ENCODE results near the gene INTS12.
A peak's percentile ranks its signal among the peaks of the same experiment; 100 is the strongest.

Gene INTS12

GRCh38 chr4:105686571-105686970 is 21.9 kb downstream of the INTS12 start:
- H3K36me3 ChIP-seq (ENCODE audit: low read depth): peaks cover 88% of the 10 kb centered on the region
- ATAC-seq (ENCODE audit: low read depth): no peak

GRCh38 chr4:105683038-105683437 is 25.5 kb downstream of the INTS12 start:
- Histone ChIP-seq H3K27me3 (ENCODE audit: insufficient read depth, poor library complexity, severe bottlenecking) (no peaks in the 10 kb centered on the region), H3K4me1 (ENCODE audit: insufficient read depth, poor library complexity, severe bottlenecking) (peaks cover 12% of the 10 kb centered on the region), H3K36me3 (ENCODE audit: low read depth) (peaks cover 60% of the 10 kb centered on the region), H3K4me3 (ENCODE audit: severe bottlenecking) (no peak overlapping the region), H3K27ac (ENCODE audit: poor library complexity, severe bottlenecking) (no peak overlapping the region), H3K9me3 (ENCODE audit: severe bottlenecking) (no peaks in the 10 kb centered on the region)
- no peak for TF ChIP-seq CTCF (IDR thresholded peaks at IDR 0.05; ENCODE audit: poor library complexity, severe bottlenecking)
- no peak; the same call in 2 of the 3 replicates for ATAC-seq (ENCODE audit: low read depth)
- DNase-seq (ENCODE audit: low spot score): no peak

More at GRCh38 chr4:105686571-105686970, 21.9 kb downstream of the INTS12 start:
- Histone ChIP-seq H3K27me3 (ENCODE audit: insufficient read depth, poor library complexity, severe bottlenecking) (no peaks in the 10 kb centered on the region), H3K27ac (ENCODE audit: poor library complexity, severe bottlenecking) (no peak overlapping the region), H3K9me3 (ENCODE audit: severe bottlenecking) (no peaks in the 10 kb centered on the region), H3K4me3 (ENCODE audit: severe bottlenecking) (no peak overlapping the region), H3K4me1 (ENCODE audit: insufficient read depth, poor library complexity, severe bottlenecking) (peaks cover 10% of the 10 kb centered on the region)
- DNase-seq (ENCODE audit: low spot score): no peak
- TF ChIP-seq CTCF (IDR thresholded peaks at IDR 0.05; ENCODE audit: poor library complexity, severe bottlenecking): no peak

- H3K4me3 ChIP-seq (ENCODE audit: severe bottlenecking): no peak overlapping the region
- DNase-seq (ENCODE audit: low spot score): no peak
- H3K27me3 ChIP-seq (ENCODE audit: insufficient read depth, poor library complexity, severe bottlenecking): no peaks in the 10 kb centered on the region
- H3K9me3 ChIP-seq (ENCODE audit: severe bottlenecking): no peaks in the 10 kb centered on the region
- H3K4me1 ChIP-seq (ENCODE audit: insufficient read depth, poor library complexity, severe bottlenecking): peaks cover 12% of the 10 kb centered on the region
- no peak for TF ChIP-seq CTCF (IDR thresholded peaks at IDR 0.05; ENCODE audit: poor library complexity, severe bottlenecking)
- H3K27ac ChIP-seq (ENCODE audit: poor library complexity, severe bottlenecking): no peak overlapping the region
- peak; percentile 80 for ATAC-seq (ENCODE audit: low read depth)
- peaks cover 25% of the 10 kb centered on the region for H3K36me3 ChIP-seq (ENCODE audit: low read depth)
These were observed 29.3 kb downstream of the INTS12 start for GRCh38 chr4:105679186-105679585.

GRCh38 chr4:105677709-105678108 is 30.8 kb downstream of the INTS12 start:
- ATAC-seq (ENCODE audit: low read depth) (no peak), DNase-seq (ENCODE audit: low spot score) (no peak)
- peaks cover 7% of the 10 kb centered on the region for H3K4me1 ChIP-seq (ENCODE audit: insufficient read depth, poor library complexity, severe bottlenecking)
- no peak overlapping the region for H3K27ac ChIP-seq (ENCODE audit: poor library complexity, severe bottlenecking)
- H3K4me3 ChIP-seq (ENCODE audit: severe bottlenecking): no peak overlapping the region
- H3K9me3 ChIP-seq (ENCODE audit: severe bottlenecking): no peaks in the 10 kb centered on the region
- no peak for TF ChIP-seq CTCF (IDR thresholded peaks at IDR 0.05; ENCODE audit: poor library complexity, severe bottlenecking)
- peaks cover 10% of the 10 kb centered on the region for H3K36me3 ChIP-seq (ENCODE audit: low read depth)
- no peaks in the 10 kb centered on the region for H3K27me3 ChIP-seq (ENCODE audit: insufficient read depth, poor library complexity, severe bottlenecking)

GRCh38 chr4:105674011-105674410 is 34.5 kb downstream of the INTS12 start:
- no peak for TF ChIP-seq CTCF (IDR thresholded peaks at IDR 0.05; ENCODE audit: poor library complexity, severe bottlenecking)
- DNase-seq (ENCODE audit: low spot score) (no peak), ATAC-seq (ENCODE audit: low read depth) (0 out of 3 replicates have a peak, but pooled peaks have one; percentile 29)
- no peaks in the 10 kb centered on the region for H3K36me3 ChIP-seq (ENCODE audit: low read depth)
- no peaks in the 10 kb centered on the region for H3K27me3 ChIP-seq (ENCODE audit: insufficient read depth, poor library complexity, severe bottlenecking)
- H3K4me1 ChIP-seq (ENCODE audit: insufficient read depth, poor library complexity, severe bottlenecking): peaks cover 1% of the 10 kb centered on the region
- no peak overlapping the region for H3K4me3 ChIP-seq (ENCODE audit: severe bottlenecking)
- H3K9me3 ChIP-seq (ENCODE audit: severe bottlenecking): no peaks in the 10 kb centered on the region
- no peak overlapping the region for H3K27ac ChIP-seq (ENCODE audit: poor library complexity, severe bottlenecking)
